HK-2 (cell line): Measurements from ENCODE around the gene NMNAT1.
"Not testable (repeated sequence)": the region's sequence is repeated elsewhere in the genome, so short reads cannot be mapped to it uniquely, and the experiment has no call there.

ENCODE experiments used
- DNase-seq: peaks from one replicate; pipeline ENCODE4 v3.0.0-alpha.2; 2018; ENCODE audit not compliant: unreplicated experiment

Gene NMNAT1

DNA sequence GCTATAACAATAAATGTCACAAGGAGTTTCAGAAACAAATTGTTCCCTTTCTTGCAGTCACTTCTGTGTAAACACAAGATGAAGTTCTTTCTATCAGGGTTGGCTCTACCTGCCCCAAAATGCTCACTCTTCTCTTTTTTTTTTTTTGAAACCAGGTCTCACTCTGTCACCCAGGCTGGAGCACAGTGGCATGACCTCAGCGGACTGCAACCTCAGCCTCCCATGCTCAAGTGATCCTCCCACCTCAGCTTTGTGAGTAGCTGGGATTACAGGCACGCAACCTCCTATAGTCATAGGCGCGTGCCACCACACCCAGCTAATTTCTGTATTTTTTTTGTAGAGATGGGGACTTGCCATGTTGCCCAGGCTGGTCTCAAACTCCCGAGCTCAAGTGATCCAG lies 22.7 kb upstream of the NMNAT1 start:
- DNase-seq = no peak

DNA sequence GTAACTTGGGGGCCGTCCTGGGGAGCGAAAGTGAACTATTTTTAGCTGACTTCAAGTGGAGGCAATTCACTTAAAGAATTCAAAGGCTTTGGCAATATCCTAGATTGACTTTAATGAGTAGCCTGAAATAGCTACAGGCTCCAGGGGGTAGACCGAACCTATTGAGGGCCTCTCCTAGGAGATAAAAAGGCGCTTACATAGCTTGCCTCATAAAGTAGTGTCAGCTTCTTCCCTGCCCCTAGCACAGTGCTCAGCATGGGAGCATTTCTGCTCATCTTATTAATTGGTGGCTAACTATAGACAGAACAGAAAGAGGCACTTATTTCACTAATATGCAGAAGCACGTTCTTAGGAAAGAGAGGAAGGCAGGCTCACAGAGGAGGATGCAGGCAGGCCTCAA lies 20.9 kb upstream of the NMNAT1 start:
- no peak for DNase-seq

DNA sequence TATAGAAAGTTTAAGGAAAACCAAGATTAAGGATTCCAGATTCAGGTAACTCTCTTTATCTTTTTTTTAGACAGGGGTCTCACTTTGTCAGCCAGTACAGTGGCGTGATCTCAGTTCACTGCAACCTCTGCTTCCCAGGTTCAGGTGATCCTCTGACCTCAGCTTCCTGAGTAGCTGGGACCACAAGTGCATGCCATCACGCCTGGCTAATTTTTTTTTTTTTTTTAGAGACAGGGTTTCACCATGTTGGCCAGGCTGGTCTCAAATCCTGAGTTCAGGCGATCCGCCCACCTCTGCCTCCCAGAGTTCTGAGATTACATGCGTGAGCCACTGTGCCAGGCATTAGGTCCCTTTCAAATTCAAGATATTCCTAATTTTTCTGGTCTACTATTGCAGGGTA lies 16.0 kb upstream of the NMNAT1 start:
- DNase-seq = peak; percentile 21

DNA sequence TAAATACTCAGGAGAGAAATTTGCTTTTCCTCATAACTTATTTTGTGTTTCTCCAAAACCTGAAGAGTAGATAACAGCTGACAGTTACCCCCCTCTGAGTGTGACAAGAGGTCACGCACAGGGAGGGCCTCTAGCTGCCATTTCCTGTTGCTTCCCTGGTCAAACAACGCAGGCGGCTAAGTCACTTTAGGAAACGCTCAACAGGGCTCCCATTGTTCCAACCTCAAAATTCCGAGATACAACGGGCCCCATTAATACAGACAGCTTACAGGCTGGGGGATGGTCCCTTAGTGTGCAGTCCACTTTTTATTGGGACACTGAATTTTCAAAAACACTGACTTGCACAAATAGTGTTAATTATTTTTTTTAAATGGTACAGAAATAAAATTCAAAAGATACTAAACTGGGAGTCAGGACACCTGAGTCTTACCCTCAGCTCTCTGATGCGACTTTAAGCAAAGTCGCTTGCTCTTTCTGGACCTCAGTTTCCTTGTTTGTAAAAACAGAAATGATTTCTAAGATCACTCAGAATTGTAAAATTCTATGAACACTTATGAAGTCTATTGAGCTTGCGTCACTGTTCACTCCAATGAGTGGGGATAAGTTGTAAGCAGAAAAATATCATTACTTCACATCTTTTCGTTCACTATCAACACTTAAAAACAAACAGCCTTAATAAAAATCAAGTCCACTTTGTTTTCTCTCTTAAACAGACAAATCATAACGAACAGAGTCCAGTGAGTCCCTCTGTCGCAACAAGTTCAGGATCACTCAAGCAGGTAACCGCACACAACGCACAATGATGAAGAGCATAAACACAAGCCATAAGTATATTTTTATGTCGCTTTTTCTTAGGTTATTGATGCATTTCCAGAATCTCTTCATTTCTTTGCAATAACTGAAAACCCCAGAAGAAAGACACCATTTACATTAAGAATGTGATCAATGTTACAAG lies 13.6 kb upstream of the NMNAT1 start:
- no peak for DNase-seq

DNA sequence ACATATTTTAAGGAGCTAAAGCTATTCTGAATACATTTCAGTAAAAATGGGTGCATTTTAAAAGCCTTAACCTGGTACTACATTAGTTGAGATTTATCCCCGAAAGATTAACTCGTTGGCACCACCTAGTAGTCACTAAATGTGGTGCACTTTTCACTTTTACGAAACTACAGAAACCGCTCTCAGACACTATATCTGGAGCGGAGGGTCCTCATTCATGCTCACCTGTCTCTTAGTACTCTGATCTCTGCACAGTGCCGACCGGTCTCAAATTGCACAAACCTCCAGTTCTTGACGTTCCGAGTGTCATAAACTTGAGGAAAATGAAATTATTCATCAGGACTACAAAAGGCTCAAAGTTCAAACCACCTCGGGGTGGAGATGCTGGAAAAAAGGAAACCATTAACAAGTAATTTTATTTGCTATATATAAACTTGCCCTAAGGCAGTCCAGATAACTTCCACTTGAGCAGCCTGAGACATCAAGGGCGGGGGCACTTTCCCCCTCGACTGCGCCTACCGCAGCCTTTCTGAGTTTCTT lies 806 bp upstream of the NMNAT1 start:
- no peak for DNase-seq

DNA sequence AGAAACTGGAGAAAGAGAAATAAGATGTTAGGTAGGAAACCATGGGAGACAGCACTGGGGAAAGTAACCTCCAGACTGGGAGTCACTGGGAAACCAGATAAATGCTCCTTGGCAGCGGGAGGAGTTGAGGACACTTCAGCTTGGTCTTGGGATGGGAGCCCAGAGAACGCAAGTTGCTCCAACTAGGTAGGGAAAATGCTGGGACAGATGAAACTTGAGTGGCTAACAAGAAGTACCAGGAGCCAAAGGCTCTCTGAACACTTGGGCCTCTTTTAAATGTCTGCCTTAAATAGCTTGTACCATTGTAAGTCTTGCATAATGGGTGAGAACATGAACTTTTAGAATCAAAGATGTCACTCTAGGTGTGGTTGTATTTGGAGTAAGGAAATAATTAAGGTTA lies 3.0 kb downstream of the NMNAT1 start:
- no peak for DNase-seq

DNA sequence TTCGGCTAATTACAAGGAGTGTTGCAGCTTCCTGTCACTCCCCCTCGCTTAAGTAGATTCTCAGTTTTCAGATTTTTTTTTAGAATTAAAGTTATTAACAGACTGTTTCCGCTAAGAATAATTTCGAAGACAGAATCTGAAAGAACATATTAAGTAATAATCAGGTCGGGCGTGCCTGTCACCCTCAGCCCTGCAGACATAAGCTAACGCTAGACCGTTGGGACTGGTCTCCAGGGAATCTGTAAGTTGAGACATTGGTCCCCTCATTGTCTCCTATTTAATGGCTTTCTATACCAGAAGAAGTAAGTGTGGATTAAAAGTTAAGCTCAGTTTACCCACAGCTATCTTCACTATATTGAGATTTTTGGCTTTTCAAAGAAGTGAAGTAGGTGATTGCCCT lies 14.5 kb downstream of the NMNAT1 start:
- DNase-seq = no peak

DNA sequence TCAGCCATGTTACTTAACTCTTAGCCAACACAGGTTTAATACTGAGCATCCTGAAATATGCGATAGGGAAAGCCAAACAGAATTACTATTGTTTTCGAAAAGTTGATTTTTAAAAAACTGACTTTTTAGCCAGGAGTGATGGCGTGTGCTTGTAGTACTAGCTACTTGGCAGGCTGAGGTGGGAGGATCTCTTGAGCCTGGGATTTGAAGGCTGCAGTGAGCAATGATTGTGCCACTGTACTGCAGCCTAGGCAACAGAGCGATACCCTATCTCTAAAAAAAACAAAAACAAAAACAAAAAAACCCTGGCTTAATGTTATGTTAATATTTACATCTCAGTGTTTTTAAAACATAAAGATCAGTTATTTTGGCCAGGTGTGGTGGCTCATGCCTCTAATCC lies 16.7 kb downstream of the NMNAT1 start:
- DNase-seq = no peak

DNA sequence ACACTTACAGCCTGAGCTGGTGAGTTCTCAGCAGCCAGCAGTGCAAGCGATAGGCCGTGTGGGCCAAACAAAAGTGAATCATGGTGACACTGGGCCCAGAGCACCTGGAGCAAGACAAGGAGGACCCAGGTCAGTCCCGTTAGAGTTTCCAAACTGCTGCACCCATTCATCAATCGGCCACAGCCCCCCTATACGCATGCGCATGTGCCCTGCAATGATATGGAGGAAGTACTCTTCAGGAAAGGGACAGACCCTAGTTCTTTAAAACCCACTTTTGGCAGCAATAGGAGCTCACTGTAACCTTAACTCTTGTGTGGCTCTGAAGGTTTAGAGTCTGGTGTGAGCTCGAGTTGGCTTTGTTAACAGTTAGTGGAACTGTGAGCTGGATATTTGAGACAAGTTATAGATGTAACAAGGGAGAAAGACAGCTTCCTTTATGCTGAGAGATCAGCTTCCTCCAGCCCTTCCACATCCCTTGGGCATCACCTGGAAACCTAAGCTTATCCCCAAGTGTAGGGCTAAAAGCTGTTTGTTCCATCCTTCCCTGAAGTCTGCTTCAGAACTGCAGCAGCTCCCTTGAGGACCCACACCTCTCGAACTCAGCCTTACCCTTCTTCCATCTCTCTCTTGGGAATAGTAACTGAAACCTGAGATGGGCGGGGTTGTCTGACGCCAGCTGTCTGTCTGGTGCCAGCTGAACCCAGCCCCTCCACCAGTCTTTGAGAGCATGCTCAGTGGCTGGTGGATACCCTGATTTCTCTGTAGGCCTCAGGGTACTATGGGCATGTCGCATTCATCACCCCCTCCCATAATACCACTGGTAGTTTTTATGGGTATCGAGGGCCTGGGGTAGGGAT lies 17.7 kb downstream of the NMNAT1 start:
- no peak for DNase-seq

DNA sequence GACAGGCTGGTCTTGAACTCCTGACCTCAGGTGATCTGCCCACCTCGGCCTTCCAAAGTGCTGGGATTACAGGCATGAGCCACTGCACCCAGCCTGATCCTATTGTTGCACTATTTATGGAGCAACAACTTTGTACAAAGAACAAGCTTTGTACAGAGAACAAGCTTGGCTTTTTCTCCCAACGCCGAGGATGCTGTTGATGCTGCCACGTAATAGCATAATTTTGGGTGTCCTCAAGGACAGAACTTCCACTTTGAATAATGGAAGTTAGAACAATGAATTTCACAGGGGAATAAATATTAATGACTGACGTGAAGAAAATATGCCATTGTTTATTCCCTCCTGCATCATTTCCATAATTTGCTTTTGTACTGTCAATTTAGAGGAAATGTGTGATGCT lies 41.0 kb downstream of the NMNAT1 start:
- no peak for DNase-seq

DNA sequence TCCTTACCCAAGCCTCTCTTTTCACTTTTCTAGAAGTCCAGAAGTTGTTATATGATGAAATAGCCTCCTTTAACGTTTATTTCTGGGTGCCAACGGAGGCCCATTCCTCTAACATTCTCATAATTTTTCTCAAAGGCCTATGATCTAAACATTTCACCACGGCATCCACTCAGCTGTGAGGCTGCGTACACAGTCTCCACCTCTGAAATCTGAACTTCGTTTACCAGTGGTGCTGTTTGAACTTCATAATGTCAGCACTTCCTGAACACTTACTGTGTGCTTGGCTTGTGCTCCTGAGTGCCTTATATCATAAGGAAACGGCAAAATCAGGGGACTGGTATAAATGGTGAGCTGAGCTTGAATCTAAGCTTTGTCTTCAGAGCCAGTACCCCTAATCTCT lies 41.7 kb downstream of the NMNAT1 start:
- DNase-seq = no peak

DNA sequence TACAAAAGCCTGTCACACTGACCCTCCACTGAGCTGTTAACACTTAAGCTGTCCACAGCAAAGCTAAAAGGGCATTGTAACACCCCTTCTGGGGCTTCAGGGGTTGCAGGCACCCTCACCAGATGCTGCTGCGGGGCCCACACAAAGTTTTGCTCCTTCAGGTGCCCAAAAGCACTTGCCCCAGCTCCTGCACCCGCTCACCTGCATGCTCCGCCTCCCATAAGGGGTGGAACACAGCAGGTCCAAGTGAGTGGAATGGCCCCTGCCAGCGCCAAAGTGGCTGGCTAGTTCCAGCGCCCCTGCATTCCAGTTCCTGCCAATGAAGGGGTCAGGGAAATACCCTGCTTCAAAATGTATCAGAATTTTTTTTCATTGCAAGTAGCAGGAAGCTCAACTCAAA lies 46.5 kb downstream of the NMNAT1 start:
- DNase-seq = no peak

DNA sequence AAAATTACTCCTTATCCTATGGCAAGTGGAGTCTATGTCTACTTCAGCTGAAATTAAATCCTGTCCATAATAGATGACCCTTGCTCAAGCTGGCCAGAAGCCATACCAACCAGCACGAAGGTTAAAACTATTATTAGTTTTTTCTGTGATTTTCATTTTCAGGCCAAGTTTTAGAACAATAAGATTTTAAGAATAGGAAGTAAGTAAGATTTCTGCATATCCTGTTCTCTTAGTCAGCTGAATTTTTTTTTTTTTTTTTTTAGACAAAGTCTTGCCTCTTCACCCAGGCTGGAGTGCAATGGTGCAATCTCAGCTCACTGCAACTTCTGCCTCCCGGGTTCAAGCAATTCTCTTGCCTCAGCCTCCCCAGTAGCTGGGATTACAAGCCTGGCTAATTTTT lies 47.7 kb downstream of the NMNAT1 start:
- DNase-seq = no peak

DNA sequence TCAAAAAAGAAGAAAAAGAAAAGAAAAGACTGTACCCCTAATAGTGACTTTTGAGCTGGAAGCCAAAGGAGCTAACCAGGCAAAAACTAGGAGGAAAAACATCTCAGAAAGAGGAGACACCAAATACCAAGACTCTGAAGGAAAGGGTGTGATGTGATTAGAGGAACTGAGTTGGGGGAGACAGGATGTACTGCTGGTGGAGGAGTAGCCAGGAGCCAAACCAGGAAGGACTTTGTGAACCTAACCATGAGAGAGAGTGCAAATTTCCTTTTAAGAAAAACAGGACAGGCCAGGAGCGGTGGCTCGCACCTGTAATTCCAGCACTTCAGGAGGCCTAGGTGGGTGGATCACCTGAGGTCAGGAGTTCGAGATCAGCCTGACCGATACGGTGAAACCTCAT lies 49.6 kb downstream of the NMNAT1 start:
- no peak for DNase-seq

DNA sequence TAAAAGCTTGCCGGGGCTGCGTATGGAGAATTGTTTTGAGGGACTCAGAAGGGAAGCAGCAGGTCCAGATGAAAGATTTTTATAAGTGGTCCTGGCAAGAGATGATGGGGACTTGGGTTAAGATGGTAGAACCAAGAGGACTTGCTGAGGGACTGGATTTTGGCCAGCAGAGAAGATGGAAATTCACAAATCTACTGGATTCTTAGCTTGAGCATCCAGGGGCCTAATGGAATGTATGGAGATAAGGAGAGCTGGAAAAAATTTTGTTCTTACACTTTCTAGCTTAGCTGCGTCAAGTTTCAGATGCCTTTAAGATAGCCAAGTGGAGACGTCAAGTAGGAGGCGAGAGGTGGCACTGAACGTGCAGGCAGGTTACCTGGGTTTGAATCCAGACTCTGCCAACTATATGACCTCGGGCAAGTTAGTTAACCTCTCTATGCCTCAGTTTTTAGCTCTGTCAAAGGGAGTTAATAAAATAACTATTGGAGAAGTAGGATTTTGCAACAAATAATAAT lies 50.3 kb downstream of the NMNAT1 start:
- no peak for DNase-seq

DNA sequence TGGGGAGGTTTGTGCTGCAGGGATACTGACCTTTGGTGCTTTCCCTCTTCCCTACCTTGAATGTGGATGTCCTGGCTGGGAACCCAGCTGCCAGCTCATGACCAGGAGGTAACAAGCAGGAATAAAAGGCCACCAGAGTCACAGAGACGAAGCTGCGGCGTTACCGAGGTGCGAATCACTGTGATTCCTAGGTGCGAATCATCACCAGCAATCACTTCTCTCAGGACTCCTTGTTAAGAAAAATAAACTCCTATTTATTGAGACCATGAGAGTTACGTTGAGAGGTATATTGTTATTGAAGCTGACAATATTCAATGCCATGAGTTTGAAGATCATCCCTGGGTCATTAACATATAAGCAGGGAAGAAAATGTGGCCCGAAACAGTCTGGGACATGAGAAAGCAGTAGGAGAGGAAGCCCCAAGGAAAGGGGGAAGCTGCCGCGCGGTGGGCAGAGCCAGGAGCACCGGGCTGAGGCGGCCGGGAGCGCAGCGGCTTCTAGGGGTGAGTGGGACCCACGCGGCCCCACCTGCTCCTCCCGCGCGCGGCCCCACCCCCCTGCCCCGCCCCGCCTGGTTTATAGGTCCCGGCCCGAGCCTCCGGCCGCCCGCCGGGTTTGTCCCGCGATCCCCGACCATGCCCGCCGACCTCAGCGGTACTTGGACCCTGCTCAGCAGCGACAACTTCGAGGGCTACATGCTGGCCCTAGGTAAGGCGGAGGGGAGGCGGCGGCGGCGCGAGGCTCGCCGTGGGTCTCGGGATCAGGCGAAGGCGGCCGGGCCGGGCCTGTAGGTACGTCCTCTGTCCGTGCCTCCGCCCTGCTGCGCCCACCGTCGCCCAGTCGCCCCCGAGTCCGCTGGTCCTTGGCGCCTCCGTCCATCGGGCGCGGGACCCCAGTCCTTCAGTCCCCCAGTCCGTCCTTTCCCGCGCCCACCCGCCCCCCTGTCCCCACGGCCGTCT lies 53.6 kb downstream of the NMNAT1 start, which contains the start of gene RBP7:
RBP7 (plus strand) TSS at position 605 of the 959 bp plus-strand sequence; CDS start at position 636, 31 bp downstream.
- peak; percentile 40 for DNase-seq

DNA sequence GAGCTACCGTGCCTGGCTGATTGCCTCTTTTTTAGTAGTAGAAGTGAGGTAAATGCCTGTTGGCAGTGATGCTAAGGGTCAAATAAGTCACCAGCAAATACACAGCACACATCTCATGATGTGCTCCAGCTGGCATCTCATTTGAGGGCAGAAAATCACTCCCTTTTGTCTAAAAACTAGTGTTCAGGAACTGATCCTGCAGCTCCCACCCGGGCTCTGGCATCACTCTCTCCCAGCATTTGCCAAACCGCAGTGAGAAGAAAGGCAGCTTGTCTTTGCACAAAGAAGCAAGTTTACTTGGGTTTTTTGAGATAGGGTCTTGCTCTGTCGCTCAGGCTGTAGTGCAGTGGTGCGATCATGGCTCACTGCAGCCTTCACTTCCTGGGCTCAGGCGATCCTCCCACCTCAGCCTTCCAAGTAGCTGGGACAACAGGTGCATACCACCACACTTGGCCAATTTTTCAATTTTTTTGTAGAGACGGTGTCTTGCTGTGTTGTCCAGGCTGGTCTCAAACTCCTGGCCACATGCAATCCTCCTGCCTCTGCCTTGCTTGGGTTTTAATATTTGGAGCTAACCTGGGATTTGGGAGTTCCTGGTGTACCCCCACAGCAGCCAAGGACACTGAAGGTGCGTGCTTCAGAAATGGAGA lies 57.9 kb downstream of the NMNAT1 start:
- DNase-seq = no peak

DNA sequence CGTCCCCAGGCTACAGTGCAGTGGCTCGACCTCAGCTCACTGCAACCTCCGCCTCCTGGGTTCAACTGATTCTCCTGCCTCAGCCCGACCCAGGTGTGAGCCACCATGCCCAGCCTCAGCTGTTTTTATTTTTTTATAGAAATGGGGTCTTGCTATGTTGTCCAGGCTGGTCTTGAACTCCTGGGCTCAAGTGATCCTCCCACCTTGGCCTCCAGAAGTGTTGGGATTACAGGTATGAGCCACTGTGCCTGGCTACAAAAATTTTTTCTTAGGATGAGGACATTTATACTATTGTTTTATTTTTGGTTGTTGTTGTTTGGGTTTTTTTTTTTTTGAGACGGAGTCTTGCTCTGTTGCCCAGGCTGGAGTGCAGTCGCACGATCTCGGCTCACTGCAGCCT lies 62.0 kb downstream of the NMNAT1 start:
- not testable (repeated sequence) for DNase-seq

DNA sequence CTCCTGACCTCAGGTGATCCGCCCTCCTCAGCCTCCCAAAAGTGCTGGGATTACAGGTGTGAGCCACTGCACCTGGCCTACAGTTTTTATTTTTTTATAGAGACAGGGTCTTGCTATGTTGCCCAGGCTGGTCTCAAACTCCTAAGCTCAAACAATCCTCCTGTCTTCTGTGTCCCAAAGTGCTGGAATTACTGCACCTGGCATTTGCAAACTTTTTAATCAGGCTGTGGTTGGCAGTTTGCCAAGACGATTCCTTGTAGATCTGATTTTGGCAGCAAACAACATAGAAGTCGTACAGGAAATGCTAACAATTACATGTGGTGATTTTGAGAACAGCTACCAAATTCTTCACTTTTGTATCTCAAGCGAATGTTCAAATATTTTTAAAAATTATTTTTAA lies 63.9 kb downstream of the NMNAT1 start:
- no peak for DNase-seq

DNA sequence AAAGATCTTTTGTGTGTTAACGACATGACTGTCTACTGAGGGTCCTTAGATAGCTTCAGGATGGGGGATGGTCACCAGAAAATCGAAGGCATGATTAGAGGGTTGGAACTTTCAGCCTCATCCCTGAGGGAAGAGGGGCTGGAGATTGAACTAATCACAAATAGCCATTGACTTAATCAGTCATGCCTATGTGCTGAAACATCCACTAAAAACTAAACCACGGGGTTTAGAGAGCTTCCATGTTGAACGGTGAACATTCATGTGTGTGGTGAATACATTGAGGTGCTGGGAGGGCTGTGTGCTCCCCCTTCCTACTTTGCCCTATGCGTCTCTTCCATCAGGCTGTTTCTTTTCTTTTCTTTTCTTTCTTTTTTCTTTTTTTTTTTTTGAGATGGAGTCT lies 70.7 kb downstream of the NMNAT1 start:
- DNase-seq = no peak

DNA sequence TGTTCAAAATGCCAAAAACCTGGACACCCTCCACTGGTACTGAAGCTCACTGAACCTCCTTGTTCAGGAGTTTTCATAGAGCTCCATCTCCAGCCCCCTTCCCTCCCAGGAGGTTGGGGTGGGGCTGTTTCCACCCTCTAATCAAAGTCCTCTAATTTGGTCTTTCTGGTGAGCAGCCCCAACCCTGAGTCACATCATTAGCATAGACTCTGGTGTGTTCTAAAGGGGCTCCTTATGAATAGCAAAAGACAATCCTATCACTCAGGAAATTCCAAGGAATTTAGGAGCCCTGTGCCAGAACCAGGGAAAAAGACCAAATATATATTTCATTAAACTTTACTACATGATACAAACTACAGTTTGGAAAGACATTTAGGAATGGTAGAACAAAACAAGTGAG lies 76.3 kb downstream of the NMNAT1 start:
- no peak for DNase-seq
